ENCODE data around the gene CSMD2.

GRCh38 chr1:33846861-33847260 is 318.2 kb downstream of the CSMD2 start:
- TF ChIP-seq, protein P1, sequence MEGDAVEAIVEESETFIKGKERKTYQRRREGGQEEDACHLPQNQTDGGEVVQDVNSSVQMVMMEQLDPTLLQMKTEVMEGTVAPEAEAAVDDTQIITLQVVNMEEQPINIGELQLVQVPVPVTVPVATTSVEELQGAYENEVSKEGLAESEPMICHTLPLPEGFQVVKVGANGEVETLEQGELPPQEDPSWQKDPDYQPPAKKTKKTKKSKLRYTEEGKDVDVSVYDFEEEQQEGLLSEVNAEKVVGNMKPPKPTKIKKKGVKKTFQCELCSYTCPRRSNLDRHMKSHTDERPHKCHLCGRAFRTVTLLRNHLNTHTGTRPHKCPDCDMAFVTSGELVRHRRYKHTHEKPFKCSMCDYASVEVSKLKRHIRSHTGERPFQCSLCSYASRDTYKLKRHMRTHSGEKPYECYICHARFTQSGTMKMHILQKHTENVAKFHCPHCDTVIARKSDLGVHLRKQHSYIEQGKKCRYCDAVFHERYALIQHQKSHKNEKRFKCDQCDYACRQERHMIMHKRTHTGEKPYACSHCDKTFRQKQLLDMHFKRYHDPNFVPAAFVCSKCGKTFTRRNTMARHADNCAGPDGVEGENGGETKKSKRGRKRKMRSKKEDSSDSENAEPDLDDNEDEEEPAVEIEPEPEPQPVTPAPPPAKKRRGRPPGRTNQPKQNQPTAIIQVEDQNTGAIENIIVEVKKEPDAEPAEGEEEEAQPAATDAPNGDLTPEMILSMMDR (IDR thresholded peaks at IDR 0.05): no peak
- no peak for TF ChIP-seq POLR2A (IDR thresholded peaks at IDR 0.05)
- no peak for TF ChIP-seq EP300 (IDR thresholded peaks at IDR 0.05)

Measured in sigmoid colon (tissue), 4 donors.